GM20431 (cell line): ENCODE results near the gene AIDA.
"Not testable (repeated sequence)": the region's sequence is repeated elsewhere in the genome, so short reads cannot be mapped to it uniquely, and the experiment has no call there.

ENCODE experiments used
- in situ Hi-C: fragments of 300-500 bp; cut with MseI, MboI; formaldehyde crosslinking; loops from one replicate; pipeline ENCODE4 v1.15.0; 2020; ENCODE audit warnings: low sequenced_read_pairs; ENCODE audit not compliant: unreplicated experiment

Gene AIDA

GRCh38 chr1:222713091-222713961, 1.0 kb upstream of the AIDA start:
- in situ Hi-C loops = no loop called here

GRCh38 chr1:222711319-222712252, 705 bp downstream of the AIDA start:
- in situ Hi-C loops = no loop called here

- in situ Hi-C loops = no loop called here
Observed at GRCh38 chr1:222709700-222710153, 2.6 kb downstream of the AIDA start.

- in situ Hi-C loops = no loop called here
Observed at GRCh38 chr1:222706815-222707214, 5.5 kb downstream of the AIDA start.

- in situ Hi-C loops = no loop called here
Observed at GRCh38 chr1:222704260-222704659, 8.0 kb downstream of the AIDA start.

- in situ Hi-C loops = no loop called here
Observed at GRCh38 chr1:222702210-222702609, 10.1 kb downstream of the AIDA start.

GRCh38 chr1:222697826-222698225, 14.5 kb downstream of the AIDA start:
- in situ Hi-C loops = no loop called here

- in situ Hi-C loops = no loop called here
Observed at GRCh38 chr1:222697203-222697602, 15.1 kb downstream of the AIDA start.

GRCh38 chr1:222696741-222697140, 15.6 kb downstream of the AIDA start:
- in situ Hi-C loops = no loop called here

- in situ Hi-C loops = no loop called here
Observed at GRCh38 chr1:222694927-222695326, 17.4 kb downstream of the AIDA start.

- in situ Hi-C loops = no loop called here
Observed at GRCh38 chr1:222691016-222691415, 21.3 kb downstream of the AIDA start.

GRCh38 chr1:222680080-222680479, 32.2 kb downstream of the AIDA start:
- in situ Hi-C loops = no loop called here

GRCh38 chr1:222670110-222670509, 42.2 kb downstream of the AIDA start:
- in situ Hi-C loops = no loop called here

- in situ Hi-C loops = not testable (repeated sequence)
Observed at GRCh38 chr1:222669107-222669506, 43.2 kb downstream of the AIDA start.

- in situ Hi-C loops = not testable (repeated sequence)
Observed at GRCh38 chr1:222668184-222668583, 44.1 kb downstream of the AIDA start.

GRCh38 chr1:222665964-222666363, 46.3 kb downstream of the AIDA start:
- in situ Hi-C loops = no loop called here

GRCh38 chr1:222663431-222663934, 48.8 kb downstream of the AIDA start:
- in situ Hi-C loops = no loop called here

GRCh38 chr1:222657899-222658298, 54.4 kb downstream of the AIDA start:
- in situ Hi-C loops = no loop called here

- in situ Hi-C loops = no loop called here
Observed at GRCh38 chr1:222656391-222657155, 55.7 kb downstream of the AIDA start.

GRCh38 chr1:222654849-222655248, 57.4 kb downstream of the AIDA start:
- in situ Hi-C loops = no loop called here
